Neuronal stem cell (in vitro differentiated cells): ENCODE results near the gene WDR20.

Experiments used
- DNase-seq: peaks from one replicate; pipeline ENCODE4 v3.0.0-alpha.2; 2013; ENCODE audit warnings: low spot score
- H2AFZ ChIP-seq: one replicate; pipeline ENCODE4 v1.6.1; 2013; ENCODE audit warnings: mild to moderate bottlenecking, low read length, inconsistent platforms
- H2AK5ac ChIP-seq: 2 replicates; pipeline ENCODE4 v1.6.1; 2013; ENCODE audit warnings: low read depth, mild to moderate bottlenecking, inconsistent platforms, low read length, moderate library complexity, mixed read lengths
- H2BK120ac ChIP-seq: 2 replicates; pipeline ENCODE4 v1.6.1; 2013; ENCODE audit warnings: low read depth, mild to moderate bottlenecking, inconsistent platforms, low read length, moderate library complexity, mixed read lengths
- H2BK12ac ChIP-seq: one replicate; pipeline ENCODE4 v1.6.1; 2013; ENCODE audit warnings: low read length, inconsistent platforms
- H2BK15ac ChIP-seq: 2 replicates; pipeline ENCODE4 v1.6.1; 2013; ENCODE audit warnings: mild to moderate bottlenecking, low read length, inconsistent platforms, mixed read lengths
- H2BK5ac ChIP-seq: one replicate; pipeline ENCODE4 v1.6.1; 2013; ENCODE audit warnings: inconsistent platforms, mild to moderate bottlenecking, low read length, moderate library complexity
- H3K14ac ChIP-seq: one replicate; pipeline ENCODE4 v1.6.1; 2013; ENCODE audit warnings: low read length, inconsistent platforms
- H3K18ac ChIP-seq: 2 replicates; pipeline ENCODE4 v1.6.1; 2013; ENCODE audit warnings: low read length, inconsistent platforms
- H3K23ac ChIP-seq: 2 replicates; pipeline ENCODE4 v1.6.1; 2013; ENCODE audit warnings: low read depth, mild to moderate bottlenecking, mixed read lengths, low read length, inconsistent platforms; ENCODE audit not compliant: poor library complexity
- H3K27ac ChIP-seq: replicated peaks from 3 replicates; pipeline ENCODE4 v1.5.1; 2013; ENCODE audit warnings: low read length, inconsistent platforms
- H3K27me3 ChIP-seq, 3 experiments: 2 replicates each; pipeline ENCODE4 v1.6.1; 2013; ENCODE audit warnings: low read length in 3 of 3, mild to moderate bottlenecking in 2 of 3, inconsistent platforms in 1 of 3, low read depth in 1 of 3, mixed read lengths in 1 of 3, moderate library complexity in 1 of 3; ENCODE audit not compliant: control insufficient read depth in 3 of 3, insufficient read depth in 3 of 3
- H3K36me3 ChIP-seq, 2 donors: replicated peaks in 1 of 2; 2 replicates each; pipeline ENCODE4 v1.6.1; 2013; ENCODE audit warnings: low read length in 2 of 2; ENCODE audit not compliant: control insufficient read depth in 2 of 2, insufficient read depth in 2 of 2
- H3K4ac ChIP-seq: 2 replicates; pipeline ENCODE4 v1.6.1; 2013; ENCODE audit warnings: inconsistent platforms, mild to moderate bottlenecking, low read length, moderate library complexity
- H3K4me1 ChIP-seq, 2 donors: 1 replicate in 1 of 2; 2 replicates in 1 of 2; pipeline ENCODE4 v1.6.1; 2013; ENCODE audit warnings: low read length in 2 of 2, low read depth in 1 of 2; ENCODE audit not compliant: control insufficient read depth in 2 of 2, insufficient read depth in 1 of 2
- H3K4me2 ChIP-seq: one replicate; pipeline ENCODE4 v1.6.1; 2013; ENCODE audit warnings: mild to moderate bottlenecking, low read length, inconsistent platforms; ENCODE audit not compliant: insufficient read depth, poor library complexity, severe bottlenecking
- H3K4me3 ChIP-seq, 2 donors: 2 replicates each; pipeline ENCODE4 v1.5.1; 2013; ENCODE audit warnings: low read length in 2 of 2, mild to moderate bottlenecking in 2 of 2, inconsistent platforms in 1 of 2, moderate library complexity in 1 of 2
- H3K79me1 ChIP-seq: one replicate; pipeline ENCODE4 v1.6.1; 2013; ENCODE audit warnings: low read depth, mild to moderate bottlenecking, inconsistent platforms, low read length, moderate library complexity
- H3K9ac ChIP-seq: one replicate; pipeline ENCODE4 v1.6.1; 2013; ENCODE audit warnings: mild to moderate bottlenecking, low read depth, low read length, inconsistent platforms; ENCODE audit not compliant: poor library complexity
- H3K9me3 ChIP-seq, 2 donors: replicated peaks in 1 of 2; 2 replicates each; pipeline versions ENCODE3 to v1.6.1; 2013; ENCODE audit warnings: low read length in 2 of 2, mild to moderate bottlenecking in 2 of 2, inconsistent platforms in 1 of 2, low read depth in 1 of 2, mixed read lengths in 1 of 2, moderate library complexity in 1 of 2; ENCODE audit not compliant: control insufficient read depth in 2 of 2, insufficient read depth in 1 of 2
- H4K8ac ChIP-seq: one replicate; pipeline ENCODE4 v1.6.1; 2013; ENCODE audit warnings: low read depth, mild to moderate bottlenecking, inconsistent platforms, low read length, moderate library complexity
- H4K91ac ChIP-seq: one replicate; pipeline ENCODE4 v1.6.1; 2013; ENCODE audit warnings: low read length, low read depth, mild to moderate bottlenecking, inconsistent platforms; ENCODE audit not compliant: poor library complexity
- WGBS, 2 donors: extraction: QIAGEN DNeasy Blood & Tissue Kit; methylation state at CpG; one replicate each; pipeline ENCODE4 v1.1.7; 2013; ENCODE audit warnings: missing lambda C conversion rate in 2 of 2, mixed read lengths in 1 of 2; ENCODE audit not compliant: insufficient read length in 2 of 2, insufficient replicate concordance in 1 of 2; ENCODE audit errors: extremely low coverage in 2 of 2; 5-methylcytosine and 5-hydroxymethylcytosine counted together

WDR20 gene

GRCh38 chr14:102206918-102207317, 67.2 kb downstream of the WDR20 start:
- no CpG with 5 or more reads among the region's 8 CpGs for WGBS, 2 donors
- H4K91ac ChIP-seq = no peak overlapping the region
- H3K14ac ChIP-seq = no peak overlapping the region
- H3K4me1 ChIP-seq = peaks cover 0 to under 1% of the 10 kb centered on the region in 2 donors
- no peak overlapping the region for H3K4me2 ChIP-seq
- H3K27ac ChIP-seq = no peak overlapping the region
- no peaks in the 10 kb centered on the region for H3K27me3 ChIP-seq
- peaks cover 2% of the 10 kb centered on the region for H3K79me1 ChIP-seq
- H2AFZ ChIP-seq = no peak overlapping the region
- H3K36me3 ChIP-seq = peaks cover 20 to 80% of the 10 kb centered on the region in 2 donors
- peaks cover 0 to 2% of the 10 kb centered on the region in 2 donors for H3K9me3 ChIP-seq
- no peak overlapping the region for H3K23ac ChIP-seq
- no peak overlapping the region for H4K8ac ChIP-seq
- H2BK5ac ChIP-seq = no peak overlapping the region
- no peak overlapping the region for H3K4ac ChIP-seq
- H3K18ac ChIP-seq = no peak overlapping the region
- no peak overlapping the region for H2BK12ac ChIP-seq
- H2BK15ac ChIP-seq = no peak overlapping the region
- H3K9ac ChIP-seq = no peak overlapping the region
- no peak overlapping the region for H3K4me3 ChIP-seq
- no peak overlapping the region for H2BK120ac ChIP-seq
- no peak overlapping the region for H2AK5ac ChIP-seq
- DNase-seq = no peak

DNA sequence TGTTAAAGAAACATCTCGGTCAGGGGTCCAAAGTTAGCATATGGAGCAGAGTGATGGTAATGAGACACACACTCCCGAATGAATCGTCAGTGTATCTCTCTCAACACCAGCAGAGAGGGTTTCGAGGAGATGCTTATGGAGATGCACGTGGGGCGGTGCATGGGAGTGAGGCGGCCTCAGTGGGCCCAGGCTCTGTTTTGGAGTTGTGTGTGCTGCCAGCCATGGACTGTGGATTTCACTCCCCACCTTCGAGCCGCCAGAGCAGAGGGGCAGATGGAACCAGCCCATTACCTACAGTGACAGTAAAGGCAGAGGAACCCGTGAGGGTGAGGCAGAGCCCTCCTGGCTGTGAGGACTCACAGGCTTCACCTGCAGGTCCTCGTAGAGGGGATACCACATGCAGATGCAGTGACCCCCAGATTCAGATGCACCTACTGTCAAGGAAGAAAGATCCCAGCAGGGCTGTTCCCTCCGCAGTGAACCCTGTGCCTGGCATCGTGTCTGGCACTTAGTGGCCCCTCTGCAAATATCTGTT, 68.2 kb downstream of the WDR20 start:
- no peak overlapping the region for H3K18ac ChIP-seq
- no peak overlapping the region for H2AFZ ChIP-seq
- H2AK5ac ChIP-seq = no peak overlapping the region
- no peaks in the 10 kb centered on the region for H3K4me1 ChIP-seq
- H3K4me2 ChIP-seq = no peak overlapping the region
- peak overlapping the region in 1 of 2 donors; percentile 48 for H3K4me3 ChIP-seq
- H2BK120ac ChIP-seq = no peak overlapping the region
- H3K9ac ChIP-seq = no peak overlapping the region
- no peak overlapping the region for H3K27ac ChIP-seq
- no peak for DNase-seq
- H3K27me3 ChIP-seq = no peaks in the 10 kb centered on the region
- H3K23ac ChIP-seq = peak overlapping the region; percentile 23
- H3K9me3 ChIP-seq = peaks cover 0 to 2% of the 10 kb centered on the region in 2 donors
- H3K79me1 ChIP-seq = peaks cover 2% of the 10 kb centered on the region
- H4K91ac ChIP-seq = no peak overlapping the region
- H3K36me3 ChIP-seq = peaks cover 20 to 78% of the 10 kb centered on the region in 2 donors
- no peak overlapping the region for H3K14ac ChIP-seq
- no peak overlapping the region for H4K8ac ChIP-seq
- no peak overlapping the region for H3K4ac ChIP-seq
- no peak overlapping the region for H2BK15ac ChIP-seq
- no peak overlapping the region for H2BK5ac ChIP-seq
- no peak overlapping the region for H2BK12ac ChIP-seq
- no CpG with 5 or more reads among the region's 13 CpGs for WGBS, 2 donors

GRCh38 chr14:102208741-102209140, 69.0 kb downstream of the WDR20 start:
- Histone ChIP-seq H3K4me2 (no peak overlapping the region), H3K9ac (peak overlapping the region; percentile 10), H2BK120ac (no peak overlapping the region), H3K4me1 (no peaks in the 10 kb centered on the region), H3K79me1 (peaks cover 2% of the 10 kb centered on the region), H4K91ac (no peak overlapping the region), H3K14ac (no peak overlapping the region), H3K18ac (no peak overlapping the region), H3K9me3 (peaks cover 0 to 2% of the 10 kb centered on the region in 2 donors), H3K27ac (no peak overlapping the region), H2BK12ac (no peak overlapping the region), H3K36me3 (peaks cover 20 to 71% of the 10 kb centered on the region in 2 donors), H2AK5ac (no peak overlapping the region), H2AFZ (no peak overlapping the region), H3K4me3 (no peak overlapping the region), H3K27me3 (no peaks in the 10 kb centered on the region), H3K23ac (no peak overlapping the region), H3K4ac (no peak overlapping the region), H2BK5ac (no peak overlapping the region), H2BK15ac (no peak overlapping the region), H4K8ac (no peak overlapping the region)
- whole genome bisulfite sequencing, 2 donors = no CpG with 5 or more reads among the region's 17 CpGs
- no peak for DNase-seq

GRCh38 chr14:102209224-102209966, 69.7 kb downstream of the WDR20 start:
- Histone ChIP-seq H3K18ac (peak overlapping the region; percentile 8), H2BK5ac (no peak overlapping the region), H2BK15ac (no peak overlapping the region), H2BK120ac (no peak overlapping the region), H3K4me1 (no peaks in the 10 kb centered on the region), H2AFZ (no peak overlapping the region), H2BK12ac (no peak overlapping the region), H3K4ac (no peak overlapping the region), H3K27me3 (no peaks in the 10 kb centered on the region), H3K79me1 (peaks cover 2% of the 10 kb centered on the region), H3K36me3 (peaks cover 20 to 64% of the 10 kb centered on the region in 2 donors), H3K9me3 (peaks cover 0 to 2% of the 10 kb centered on the region in 2 donors), H2AK5ac (no peak overlapping the region), H3K9ac (peak overlapping the region; percentile 33), H3K23ac (no peak overlapping the region), H3K4me2 (no peak overlapping the region), H4K8ac (no peak overlapping the region), H3K4me3 (no peak overlapping the region), H3K27ac (no peak overlapping the region), H3K14ac (no peak overlapping the region), H4K91ac (no peak overlapping the region)
- no peak for DNase-seq
- WGBS, 2 donors = no CpG with 5 or more reads among the region's 19 CpGs
